Cerebellar nuclear complex (tissue), 1 donor: ENCODE results near the gene KIAA0930.
"Not testable (repeated sequence)": the region's sequence is repeated elsewhere in the genome, so short reads cannot be mapped to it uniquely, and the experiment has no call there.

ENCODE experiments used
- DNase-seq, 2 experiments: peaks; one replicate each; lab custom pipeline; 2025; lab: John Stamatoyannopoulos, UW

Gene KIAA0930

GRCh38 chr22:45262931-45263462 is 22.3 kb upstream of the KIAA0930 start:
- DNase-seq, result no peak

DNA sequence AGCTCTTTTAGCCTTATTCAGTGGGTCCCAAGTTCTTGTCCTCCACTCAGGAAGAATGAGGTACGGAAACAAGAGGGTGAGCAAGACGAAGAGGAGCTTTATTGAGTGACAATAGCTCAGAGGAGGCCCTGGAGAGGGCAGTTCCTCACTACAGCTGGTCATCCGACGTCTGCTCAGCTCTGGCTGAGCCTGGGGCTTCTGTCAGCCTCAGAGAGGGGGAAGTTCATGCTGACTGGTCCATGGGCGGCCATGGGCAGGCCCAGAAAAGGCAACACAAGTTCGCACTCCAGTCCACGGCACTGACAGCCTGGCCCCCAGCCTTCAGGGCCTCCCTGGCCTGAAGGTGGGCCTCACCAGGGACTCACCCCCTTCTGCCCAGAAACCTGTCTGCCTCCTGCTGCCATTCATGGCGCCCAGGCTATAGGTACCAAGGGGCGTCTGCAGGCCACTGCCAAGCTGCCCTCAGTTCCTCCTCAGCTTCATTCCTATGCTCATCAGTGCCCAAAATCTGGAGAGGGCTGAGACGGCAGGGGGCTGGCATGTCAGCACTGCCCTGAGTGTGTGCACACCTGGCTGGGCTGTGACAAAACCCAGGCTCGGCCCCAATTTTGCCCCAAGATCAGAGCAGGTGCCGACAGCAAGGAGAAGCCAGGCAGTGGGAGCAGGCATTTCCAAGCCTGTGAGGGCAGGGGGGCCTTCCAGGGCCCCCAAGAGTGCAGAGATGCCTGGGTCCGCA is 21.7 kb upstream of the KIAA0930 start:
- no peak for DNase-seq

DNA sequence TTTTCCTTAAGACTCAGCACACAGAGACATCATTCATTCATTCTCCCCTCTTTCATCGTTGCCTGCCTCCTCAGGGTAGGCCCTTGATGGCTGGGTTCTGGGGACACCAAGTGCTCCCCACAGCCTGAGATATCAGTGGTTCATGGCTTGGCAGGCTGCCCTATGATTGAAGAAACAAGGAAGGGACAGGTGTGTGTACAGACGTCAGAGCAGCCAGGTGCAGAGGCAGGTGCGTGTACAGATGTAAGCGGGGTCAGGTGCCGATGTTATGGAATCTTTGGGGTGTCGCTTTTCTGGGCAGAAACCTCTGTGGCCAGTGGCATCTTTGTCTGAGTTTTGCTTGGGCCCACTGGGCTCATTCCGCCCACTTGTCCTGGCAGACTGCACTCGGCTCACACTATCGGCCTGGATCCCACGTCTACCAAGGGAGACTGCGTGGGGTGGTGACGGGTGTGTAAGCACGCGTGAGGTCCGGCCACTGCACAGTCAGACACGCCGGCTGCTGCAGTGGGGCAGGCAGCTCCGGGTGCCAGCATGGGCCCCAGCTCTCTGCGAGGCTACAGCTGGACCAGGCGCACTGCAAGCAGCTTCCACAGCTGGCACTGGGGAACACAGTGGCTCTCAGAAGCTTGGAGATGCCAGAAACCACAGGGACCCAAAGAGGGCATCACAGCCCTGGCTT is 20.9 kb upstream of the KIAA0930 start:
- no peak for DNase-seq

DNA sequence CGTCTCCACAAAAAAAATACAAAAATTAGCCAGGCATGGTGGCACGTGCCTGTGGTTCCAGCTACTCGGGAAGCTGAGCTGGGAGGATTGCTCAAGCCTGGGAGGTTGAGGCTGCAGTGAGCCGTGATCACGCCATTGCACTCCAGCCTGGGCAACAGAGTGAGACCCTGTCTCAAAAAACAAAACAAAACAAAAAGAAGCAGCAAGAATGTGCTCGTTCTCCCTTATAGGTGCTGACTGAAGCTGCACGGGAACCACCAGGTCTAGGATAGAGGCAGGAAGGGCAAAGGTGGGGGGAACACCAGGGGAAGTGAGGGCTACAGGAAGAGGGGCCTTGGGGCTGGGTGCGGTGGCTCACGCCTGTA is 19.7 kb upstream of the KIAA0930 start:
- DNase-seq, result not testable (repeated sequence)

- DNase-seq, result no peak
Measured at GRCh38 chr22:45259754-45260394, 19.2 kb upstream of the KIAA0930 start.

DNA sequence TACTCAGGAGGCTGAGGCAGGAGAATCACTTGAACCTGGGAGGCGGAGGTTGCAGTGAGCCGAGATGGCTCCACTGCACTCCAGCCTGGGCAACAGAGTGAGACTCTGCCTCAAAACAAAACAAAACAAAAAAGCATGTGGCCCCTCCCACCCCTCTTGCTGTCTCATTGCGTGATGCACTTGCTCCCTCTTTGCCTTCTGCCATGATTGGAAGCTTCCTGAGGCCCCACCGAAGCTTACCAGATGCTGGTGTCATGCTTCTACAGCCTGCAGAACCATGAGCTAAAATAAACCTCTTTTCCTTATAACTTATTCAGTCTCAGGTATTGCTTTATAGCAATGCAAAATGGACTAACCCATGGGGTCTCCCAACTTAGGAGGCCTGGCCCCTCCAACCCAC is 17.2 kb upstream of the KIAA0930 start:
- not testable (repeated sequence) for DNase-seq

DNA sequence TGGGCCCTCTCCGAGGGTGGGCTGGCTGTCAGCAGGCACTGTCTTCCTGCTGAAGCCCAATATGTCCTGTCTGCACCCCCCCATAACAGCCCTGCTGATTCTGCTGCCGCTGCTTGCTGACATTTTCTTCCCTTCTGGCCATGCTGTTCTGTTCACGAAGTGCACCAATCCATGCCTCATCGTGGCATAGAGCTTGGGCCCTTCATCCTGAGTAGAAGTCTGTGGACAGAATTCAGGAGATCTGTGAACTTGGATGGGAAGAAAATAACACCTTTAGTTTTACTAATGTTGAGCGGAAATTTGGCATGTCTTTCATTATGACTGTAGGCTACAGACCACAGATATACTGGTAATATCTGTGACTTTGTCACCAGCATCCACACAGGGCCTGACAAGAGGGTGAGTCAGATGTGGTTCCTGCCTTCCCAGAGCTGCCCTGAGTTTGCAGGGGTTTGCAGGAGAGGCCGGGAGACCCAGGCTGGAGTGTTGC is 14.1 kb upstream of the KIAA0930 start:
- DNase-seq, result no peak

DNA sequence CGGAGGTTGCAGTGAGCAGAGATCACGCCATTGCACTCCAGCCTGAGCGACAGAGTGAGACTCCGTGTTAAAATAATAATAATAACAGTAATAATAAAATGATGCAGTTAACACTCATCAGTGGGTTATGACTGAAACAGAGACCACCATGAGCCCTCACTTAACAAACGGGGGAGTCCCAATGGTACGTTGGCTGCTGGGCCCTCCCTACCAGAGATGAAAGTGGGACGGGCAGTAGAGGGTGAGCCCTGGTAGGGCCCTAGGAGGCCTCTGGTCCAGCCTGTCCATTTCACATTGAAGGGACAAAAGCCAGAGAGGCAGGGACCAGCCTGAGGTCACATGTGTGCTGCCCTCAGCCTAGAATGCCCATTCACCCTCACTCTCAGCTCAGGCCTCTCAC is 13.7 kb upstream of the KIAA0930 start:
- no peak for DNase-seq

DNA sequence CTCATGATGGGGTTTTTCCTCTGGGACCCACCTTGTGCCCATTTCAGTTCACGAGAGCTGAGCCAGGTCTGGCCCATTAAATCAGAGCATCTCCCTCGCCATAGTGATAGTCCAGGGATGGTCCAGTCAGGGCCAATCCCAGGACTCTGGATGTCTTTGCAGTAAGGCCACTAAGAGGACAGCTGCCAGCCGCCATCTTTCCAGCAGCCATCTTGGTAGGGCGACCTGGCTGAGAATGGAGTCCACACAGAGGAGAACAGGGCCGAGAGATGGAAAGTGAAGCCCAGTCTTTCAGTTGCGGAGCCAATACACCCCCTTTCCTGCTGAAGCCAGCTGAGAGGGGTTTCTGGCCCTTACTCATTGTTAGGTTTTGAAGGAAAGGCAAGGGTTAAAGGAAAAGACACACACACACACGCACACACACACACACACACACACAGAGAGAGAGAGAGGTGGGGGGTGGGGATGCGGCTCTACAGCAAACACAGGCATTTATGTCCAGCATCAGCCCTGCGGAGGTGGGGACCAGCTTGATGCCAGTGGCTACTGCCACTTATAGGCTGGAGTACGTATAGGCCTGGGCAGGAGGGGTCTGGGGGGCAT is 12.4 kb upstream of the KIAA0930 start:
- DNase-seq, result no peak

DNA sequence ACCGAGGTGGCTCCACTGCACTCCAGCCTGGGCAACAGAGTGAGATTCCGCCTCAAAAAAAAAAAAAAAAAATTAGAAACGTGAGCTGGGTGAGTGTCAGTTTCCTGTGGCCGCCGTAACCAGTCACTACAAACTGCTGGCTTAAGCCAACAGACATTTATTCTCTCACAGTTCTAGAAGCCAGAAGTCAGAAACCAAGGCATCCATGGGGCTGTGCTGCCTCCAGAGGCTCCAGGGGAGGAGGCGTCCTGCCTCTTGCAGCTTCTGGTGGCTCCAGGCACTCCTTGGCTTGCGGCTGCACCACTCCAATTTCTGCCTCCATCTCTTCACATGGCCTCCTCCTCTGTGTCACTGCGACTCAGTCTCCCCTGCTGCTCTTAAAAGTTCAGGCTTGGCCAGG is 11.1 kb upstream of the KIAA0930 start:
- no peak for DNase-seq

- DNase-seq, result no peak
Measured at GRCh38 chr22:45248832-45249561, 8.3 kb upstream of the KIAA0930 start.

DNA sequence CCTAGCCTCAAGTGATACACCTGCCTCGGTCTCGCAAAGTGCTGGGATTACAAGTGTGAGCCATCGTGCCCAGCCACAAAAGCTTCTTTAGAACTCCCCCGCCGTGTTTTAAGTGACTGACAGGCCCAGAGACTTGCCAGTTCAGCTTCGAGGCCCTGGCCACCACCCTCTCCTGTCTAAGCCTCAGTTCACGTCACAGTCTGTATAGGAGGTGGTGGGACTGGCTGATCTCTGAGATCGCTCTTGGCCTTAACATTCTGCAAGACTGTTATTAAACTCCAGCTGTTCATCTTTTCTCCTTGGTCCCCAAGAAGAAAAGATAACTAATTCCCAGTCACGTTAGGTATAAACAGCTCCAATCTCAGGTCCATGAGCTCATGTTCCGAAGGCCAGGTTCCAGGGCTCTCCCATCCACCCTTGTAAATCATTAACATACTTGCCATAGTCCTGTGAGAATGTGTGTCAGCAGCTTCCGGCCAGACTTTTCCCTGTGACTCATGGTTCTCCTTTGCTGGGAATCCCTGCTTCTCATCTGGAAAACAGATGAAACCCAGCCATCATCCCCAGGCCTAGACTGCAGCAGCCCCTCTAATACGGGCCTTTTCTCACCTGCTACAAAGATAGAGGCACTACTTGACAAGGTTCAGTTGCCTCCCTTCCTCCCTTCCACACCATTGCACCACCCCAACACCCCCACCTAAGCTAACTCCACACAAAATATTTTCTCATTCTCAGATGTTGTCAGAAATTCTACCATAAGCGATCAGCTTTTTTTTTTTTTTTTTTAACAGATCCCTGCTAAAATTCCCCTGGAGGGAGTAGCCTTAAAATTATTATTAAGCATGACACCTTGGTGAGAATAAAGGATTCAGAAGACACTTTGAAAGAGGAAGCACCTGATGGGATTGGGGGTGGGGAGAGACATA is 5.6 kb upstream of the KIAA0930 start:
- DNase-seq, result no peak

DNA sequence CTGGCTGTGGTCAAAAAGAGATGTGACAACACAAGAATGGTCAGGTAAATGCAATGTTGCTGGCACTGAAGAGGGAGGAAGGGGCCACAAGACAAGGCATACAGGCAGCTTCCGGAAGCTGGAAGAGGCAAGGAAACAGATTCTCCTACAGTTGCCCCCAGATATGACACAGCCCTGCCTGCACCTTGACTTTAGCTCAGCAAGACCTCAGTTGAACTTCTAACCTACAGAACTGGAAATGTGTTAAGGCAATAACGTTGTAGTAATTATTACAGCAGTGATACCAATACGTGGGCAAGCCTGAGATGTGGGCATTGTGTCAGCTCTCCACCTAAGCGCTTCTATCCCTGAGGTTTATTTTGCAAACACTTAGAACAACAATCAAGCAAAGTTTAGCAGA is 4.2 kb upstream of the KIAA0930 start:
- no peak for DNase-seq

DNA sequence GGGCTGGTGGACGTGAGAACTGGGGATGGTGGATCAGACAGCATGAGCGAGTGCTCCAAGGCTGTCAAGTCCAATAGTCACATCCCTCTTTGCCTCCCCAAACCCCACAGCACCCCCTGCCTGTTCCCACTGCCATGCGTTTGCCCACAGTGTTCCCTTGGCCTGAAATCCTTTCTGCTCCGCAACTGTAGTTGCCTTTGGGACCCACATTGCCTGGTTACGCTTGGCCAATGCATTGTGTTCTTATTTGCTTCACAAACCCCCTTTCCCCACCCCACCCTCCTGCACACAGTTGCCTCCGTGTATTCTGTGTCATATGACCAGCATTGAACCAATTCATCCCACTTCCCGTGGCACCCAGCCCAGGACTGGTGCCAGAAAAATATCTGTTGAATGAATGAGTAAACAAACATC is 2.1 kb upstream of the KIAA0930 start:
- DNase-seq, result no peak

GRCh38 chr22:45240104-45240809 is 437 bp downstream of the KIAA0930 start:
- no peak for DNase-seq

DNA sequence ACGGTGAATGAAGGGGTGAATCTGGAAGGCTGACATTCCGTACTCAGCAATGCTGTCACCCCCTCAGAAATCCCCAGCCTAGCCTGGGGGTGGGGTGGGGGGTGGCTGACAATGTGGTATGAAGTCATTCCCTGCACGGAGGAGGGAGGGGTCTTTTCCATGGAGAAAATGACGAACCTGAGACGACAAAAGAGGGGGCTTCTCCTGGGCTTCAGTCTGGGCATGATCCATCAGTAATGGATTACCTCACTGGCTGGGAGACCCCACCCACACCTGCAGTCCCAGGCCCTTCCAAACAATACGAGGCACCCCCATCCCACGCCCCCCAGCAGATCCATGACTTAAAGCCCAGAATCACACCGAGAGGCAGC is 1.0 kb downstream of the KIAA0930 start:
- no peak for DNase-seq

DNA sequence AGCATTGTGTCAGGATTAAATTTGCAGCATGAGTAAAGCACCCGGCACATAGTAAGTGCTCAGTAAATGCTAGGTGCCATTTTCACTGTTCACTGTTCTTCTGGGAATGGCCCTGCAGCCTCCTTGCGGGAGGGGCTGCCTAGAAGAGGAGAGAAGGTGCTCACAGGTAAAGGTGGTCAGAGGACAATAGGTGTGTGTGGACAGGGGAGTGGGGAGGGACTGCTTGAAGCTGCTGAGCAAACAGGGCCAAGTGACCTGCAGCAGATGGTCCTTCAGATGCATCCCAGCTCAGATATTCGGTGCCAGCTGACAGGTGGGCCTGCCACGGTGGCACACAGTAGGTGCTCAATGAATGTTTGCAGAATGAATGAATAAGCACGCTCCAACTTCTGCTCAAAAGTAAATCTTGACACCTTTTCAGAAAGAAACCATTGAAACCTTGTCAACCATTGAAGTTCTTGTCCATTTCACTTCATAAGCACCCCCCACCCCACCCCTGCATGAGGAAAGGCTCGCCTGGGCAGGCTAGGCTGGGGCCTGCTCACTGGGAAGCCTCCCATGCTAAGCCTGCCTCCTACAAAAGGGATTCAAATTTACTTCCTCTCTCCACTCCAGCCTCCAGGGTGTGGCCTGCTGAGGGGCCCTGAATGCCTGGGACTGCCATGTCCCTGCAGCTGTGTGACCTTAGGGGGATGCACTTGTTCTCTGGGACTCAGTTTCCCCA is 1.6 kb downstream of the KIAA0930 start:
- DNase-seq, result no peak

DNA sequence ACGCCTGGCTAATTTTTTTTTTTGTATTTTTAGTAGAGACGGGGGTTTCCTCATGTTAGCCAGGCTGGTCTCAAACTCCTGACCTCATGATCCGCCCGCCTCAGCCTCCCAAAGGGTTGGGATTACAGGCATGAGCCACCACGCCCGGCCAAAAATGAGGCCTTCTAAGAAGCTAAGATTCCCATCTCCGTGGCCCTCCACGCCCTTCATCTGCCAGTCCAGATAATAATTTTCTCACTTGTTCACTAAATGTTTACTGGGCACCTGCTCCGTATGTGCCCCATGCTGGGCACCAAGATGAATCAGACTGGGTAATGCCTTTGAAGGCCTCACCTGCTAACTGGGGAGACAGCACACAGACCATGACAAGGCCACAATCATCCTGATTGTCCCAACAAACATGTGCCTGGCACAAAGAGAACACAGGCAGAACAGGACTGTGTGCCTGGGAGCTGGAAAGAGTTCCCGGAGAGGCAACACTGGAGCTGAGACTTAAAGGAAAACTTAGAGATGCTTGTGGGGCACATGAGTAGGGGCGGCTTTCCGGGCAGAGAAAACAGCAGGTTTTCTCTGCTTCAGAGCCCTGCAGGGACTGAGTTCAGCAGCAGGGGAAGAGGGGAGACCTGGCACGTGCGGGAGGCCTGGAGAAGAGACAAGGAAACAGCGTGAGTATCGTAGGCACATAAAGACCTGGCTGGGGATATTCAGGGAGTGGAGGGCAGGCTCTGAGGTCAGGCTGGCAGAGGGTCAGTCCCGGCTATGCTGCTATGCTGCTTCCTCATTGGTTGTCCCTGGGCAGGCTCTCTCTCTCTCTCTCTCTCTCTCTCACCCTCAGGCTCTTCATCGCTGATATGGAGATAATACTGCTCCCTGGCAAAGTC is 2.4 kb downstream of the KIAA0930 start:
- DNase-seq, result no peak
